Smooth muscle cell (in vitro differentiated cells): Measurements from ENCODE around the gene CLDND2. TPM values are rescaled to one million over a fixed set of nuclear protein-coding genes. Genes with fewer than 3 reads are reported as not detected.

Experiments
- DNase-seq: peaks from one replicate; lab custom pipeline; 2025; ENCODE audit not compliant: unreplicated experiment; lab: John Stamatoyannopoulos, UW
- H2AFZ ChIP-seq: fragments of 200-600 bp; sonication (generic); 2 replicates; pipeline ENCODE4 v1.6.0; 2016; ENCODE audit warnings: antibody characterized with exemption, low read depth, mild to moderate bottlenecking
- H3F3A ChIP-seq: fragments of 200-600 bp; sonication (generic); 2 replicates; pipeline ENCODE4 v1.6.0; 2017; ENCODE audit warnings: antibody characterized with exemption, low read depth
- H3K27ac ChIP-seq: fragments of 200-600 bp; sonication (generic); 2 replicates; pipeline ENCODE4 v1.5.1; 2016; ENCODE audit warnings: low read depth, mild to moderate bottlenecking
- H3K27me3 ChIP-seq: fragments of 200-600 bp; sonication (generic); 2 replicates; pipeline ENCODE4 v1.6.1; 2016; ENCODE audit warnings: low read depth, mild to moderate bottlenecking
- H3K36me3 ChIP-seq: fragments of 200-600 bp; sonication (generic); 2 replicates; pipeline ENCODE4 v1.5.1; 2016; ENCODE audit warnings: low read depth
- H3K4me1 ChIP-seq: fragments of 200-600 bp; sonication (generic); 2 replicates; pipeline ENCODE4 v1.5.1; 2016; ENCODE audit warnings: low read depth
- H3K4me2 ChIP-seq: fragments of 200-600 bp; sonication (generic); 2 replicates; pipeline ENCODE4 v1.6.0; 2016; ENCODE audit warnings: mild to moderate bottlenecking
- H3K4me3 ChIP-seq: fragments of 200-600 bp; sonication (generic); 2 replicates; pipeline ENCODE4 v1.5.1; 2016; ENCODE audit warnings: mild to moderate bottlenecking
- H3K79me2 ChIP-seq: fragments of 200-600 bp; sonication (generic); 2 replicates; pipeline ENCODE4 v1.6.0; 2016; ENCODE audit warnings: low read depth, mild to moderate bottlenecking
- H3K9ac ChIP-seq: fragments of 200-600 bp; sonication (generic); 2 replicates; pipeline ENCODE4 v1.6.0; 2016; ENCODE audit warnings: low read depth
- H3K9me3 ChIP-seq: fragments of 200-600 bp; sonication (generic); replicated peaks from 2 replicates; pipeline ENCODE4 v1.5.1; 2016; ENCODE audit warnings: low read depth
- H4K20me1 ChIP-seq: fragments of 200-600 bp; sonication (generic); 2 replicates; pipeline ENCODE4 v1.6.0; 2016; ENCODE audit warnings: low read depth
- WGBS: methylation state at CpG from one replicate; pipeline ENCODE4 v1.1.7; 2016; ENCODE audit warnings: low lambda C conversion rate; 5-methylcytosine and 5-hydroxymethylcytosine counted together
- polyA plus RNA-seq: library from polyadenylated mRNA; unstranded; fragments of >200 nt; fragmentation: Nextera tagmentation; extraction: Ambion mirVana; gene quantifications from 2 replicates; pipeline ENCODE4 v1.2.1, GENCODE V29; 2016
- total RNA-seq: library from RNA; depleted of rRNA; stranded (reverse); fragments of >200 nt; gene quantifications from 2 replicates; pipeline ENCODE4 v1.2.3, GENCODE V29; 2014
- TF ChIP-seq, protein P1 (sequence below): fragments of 200-600 bp; sonication (generic); IDR thresholded peaks from 2 replicates; pipeline ENCODE4 v1.5.1; 2017; ENCODE audit warnings: borderline replicate concordance, mild to moderate bottlenecking, antibody characterized with exemption; ENCODE audit not compliant: insufficient read depth, poor library complexity, severe bottlenecking

CLDND2 gene
- total and polyA plus RNA-seq, 2 experiments from 2014 or later: 1.4 TPM; not detected in 1

DNA sequence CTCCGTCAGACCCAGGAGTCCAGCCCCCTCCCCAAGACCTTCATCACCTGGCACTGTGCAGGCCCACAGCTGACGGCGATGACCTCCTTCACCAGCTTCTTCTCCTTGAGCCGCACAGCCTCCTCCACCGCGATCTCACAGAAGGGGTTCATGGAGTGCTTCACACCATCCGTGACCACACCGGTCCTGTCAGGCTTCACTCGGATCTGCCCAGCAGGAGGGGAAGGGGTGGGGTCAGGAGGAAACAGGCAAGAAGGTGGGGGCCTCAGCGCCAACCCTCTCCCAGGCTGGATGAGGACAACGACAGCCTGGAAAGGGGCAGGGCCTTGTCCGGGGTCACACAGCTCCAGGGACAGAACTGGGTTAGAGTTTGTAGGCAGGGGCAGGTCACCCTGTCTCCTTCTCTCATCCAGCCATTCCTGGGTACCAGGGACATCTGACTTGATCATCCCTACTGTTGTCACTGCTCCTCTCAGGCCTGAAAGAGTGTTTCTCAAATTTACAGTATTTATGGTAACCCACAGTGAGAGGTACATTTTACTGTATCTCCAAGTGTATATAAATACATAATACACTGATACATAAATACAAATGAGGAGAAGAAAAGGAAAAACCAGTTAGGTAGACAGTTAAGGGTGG lies 14.6 kb downstream of the CLDND2 start:
- Histone ChIP-seq H3K4me1 (peaks cover 13% of the 10 kb centered on the region), H3K9ac (no peak overlapping the region), H4K20me1 (peaks cover 2% of the 10 kb centered on the region), H3F3A (peaks cover 6% of the 10 kb centered on the region), H3K9me3 (no peaks in the 10 kb centered on the region), H3K36me3 (no peaks in the 10 kb centered on the region), H3K79me2 (no peaks in the 10 kb centered on the region), H2AFZ (no peak overlapping the region), H3K4me2 (no peak overlapping the region), H3K4me3 (no peak overlapping the region), H3K27ac (peak overlapping the region; percentile 1), H3K27me3 (no peaks in the 10 kb centered on the region)
- TF ChIP-seq, protein P1, sequence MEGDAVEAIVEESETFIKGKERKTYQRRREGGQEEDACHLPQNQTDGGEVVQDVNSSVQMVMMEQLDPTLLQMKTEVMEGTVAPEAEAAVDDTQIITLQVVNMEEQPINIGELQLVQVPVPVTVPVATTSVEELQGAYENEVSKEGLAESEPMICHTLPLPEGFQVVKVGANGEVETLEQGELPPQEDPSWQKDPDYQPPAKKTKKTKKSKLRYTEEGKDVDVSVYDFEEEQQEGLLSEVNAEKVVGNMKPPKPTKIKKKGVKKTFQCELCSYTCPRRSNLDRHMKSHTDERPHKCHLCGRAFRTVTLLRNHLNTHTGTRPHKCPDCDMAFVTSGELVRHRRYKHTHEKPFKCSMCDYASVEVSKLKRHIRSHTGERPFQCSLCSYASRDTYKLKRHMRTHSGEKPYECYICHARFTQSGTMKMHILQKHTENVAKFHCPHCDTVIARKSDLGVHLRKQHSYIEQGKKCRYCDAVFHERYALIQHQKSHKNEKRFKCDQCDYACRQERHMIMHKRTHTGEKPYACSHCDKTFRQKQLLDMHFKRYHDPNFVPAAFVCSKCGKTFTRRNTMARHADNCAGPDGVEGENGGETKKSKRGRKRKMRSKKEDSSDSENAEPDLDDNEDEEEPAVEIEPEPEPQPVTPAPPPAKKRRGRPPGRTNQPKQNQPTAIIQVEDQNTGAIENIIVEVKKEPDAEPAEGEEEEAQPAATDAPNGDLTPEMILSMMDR: no peak
- 70% methylated on average over 12 of the region's 12 CpGs for WGBS
- no peak for DNase-seq

DNA sequence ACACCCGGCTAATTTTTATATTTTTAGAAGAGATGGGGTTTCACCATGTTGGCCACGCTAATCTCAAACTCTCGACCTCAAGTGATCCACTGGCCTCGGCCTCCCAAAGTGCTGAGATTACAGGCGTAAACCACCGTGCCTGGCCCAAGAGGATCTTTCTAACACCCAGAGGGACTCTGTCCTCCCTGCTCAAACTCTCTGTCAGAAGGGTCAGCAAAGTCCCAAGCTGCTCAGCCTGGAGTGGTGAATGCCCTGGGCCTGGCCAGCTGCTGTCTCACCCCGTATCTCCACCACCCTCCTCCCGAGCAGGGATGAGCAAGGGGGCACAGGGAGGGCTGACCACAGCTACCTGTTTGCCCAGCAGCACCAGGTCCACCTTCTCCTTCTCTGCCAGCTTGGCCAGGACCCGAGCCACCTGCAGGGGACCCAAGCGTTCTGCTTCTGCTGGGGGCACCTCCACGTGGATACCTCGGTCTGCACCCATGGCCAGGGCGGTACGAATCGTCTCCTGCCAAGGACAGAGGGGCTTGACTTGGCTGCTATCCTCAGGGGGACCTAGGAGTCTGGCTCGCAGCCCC lies 15.9 kb downstream of the CLDND2 start:
- Histone ChIP-seq H3F3A (peaks cover 6% of the 10 kb centered on the region), H3K4me3 (no peak overlapping the region), H3K9ac (no peak overlapping the region), H3K4me2 (no peak overlapping the region), H3K9me3 (no peaks in the 10 kb centered on the region), H4K20me1 (no peaks in the 10 kb centered on the region), H2AFZ (no peak overlapping the region), H3K79me2 (no peaks in the 10 kb centered on the region), H3K27ac (no peak overlapping the region), H3K4me1 (peaks cover 13% of the 10 kb centered on the region), H3K27me3 (no peaks in the 10 kb centered on the region), H3K36me3 (no peaks in the 10 kb centered on the region)
- TF ChIP-seq, protein P1: no peak
- WGBS: 94% methylated on average over 16 of the region's 16 CpGs
- no peak for DNase-seq

DNA sequence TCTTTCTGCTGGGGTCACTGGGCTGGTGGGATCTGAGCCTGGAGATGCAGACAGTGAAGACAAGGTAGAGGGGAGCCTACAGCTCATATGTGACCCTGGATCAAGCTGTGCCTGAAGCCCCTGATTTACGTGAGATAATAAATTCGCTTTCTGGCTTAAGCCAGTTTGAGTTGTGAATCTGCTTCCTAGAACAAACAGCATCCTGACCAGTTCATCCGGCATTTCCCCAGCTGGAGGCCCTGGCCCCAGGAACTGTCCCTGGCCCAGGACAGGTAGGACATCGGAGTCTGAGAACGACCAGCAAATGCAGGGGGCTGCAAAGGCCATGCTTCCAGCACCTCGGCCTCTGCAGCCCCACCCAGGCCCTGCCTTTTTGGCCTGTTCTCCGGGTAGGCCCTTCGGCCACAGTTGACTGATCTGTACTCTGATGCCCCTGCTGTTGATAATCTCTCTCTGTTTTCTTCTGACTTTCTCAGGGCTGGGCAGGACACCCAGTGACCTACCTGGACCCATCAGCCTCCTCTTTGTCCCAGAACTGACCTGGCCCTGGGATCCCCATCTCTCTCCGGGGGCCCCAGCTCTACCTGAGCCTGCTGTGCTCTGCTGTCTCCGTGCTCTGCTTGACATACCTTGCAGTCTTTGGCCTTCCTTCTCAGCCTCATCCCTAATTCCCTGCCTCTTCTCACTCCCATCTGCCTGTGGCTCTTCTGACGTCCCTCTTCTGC lies 17.4 kb downstream of the CLDND2 start:
- Histone ChIP-seq H2AFZ (no peak overlapping the region), H3K79me2 (no peaks in the 10 kb centered on the region), H3K36me3 (no peaks in the 10 kb centered on the region), H3K4me1 (peaks cover 13% of the 10 kb centered on the region), H3F3A (peaks cover 6% of the 10 kb centered on the region), H4K20me1 (no peaks in the 10 kb centered on the region), H3K9ac (no peak overlapping the region), H3K4me2 (no peak overlapping the region), H3K9me3 (no peaks in the 10 kb centered on the region), H3K27ac (peak overlapping the region; percentile 37), H3K27me3 (no peaks in the 10 kb centered on the region), H3K4me3 (no peak overlapping the region)
- TF ChIP-seq, protein P1: no peak
- no peak for DNase-seq
- WGBS: 96% methylated on average over 11 of the region's 11 CpGs
